Neural cell (in vitro differentiated cells): ENCODE results near the gene PCSK4.

ENCODE experiments used
- CTCF ChIP-seq: fragments of 450-650 bp; IDR thresholded peaks from 2 replicates; pipeline ENCODE4 v1.5.1; 2014; ENCODE audit warnings: antibody characterized with exemption, mild to moderate bottlenecking, moderate library complexity; ENCODE audit not compliant: poor library complexity, severe bottlenecking
- EZH2 ChIP-seq: fragments of 200-600, 300-800 bp; shearing (Covaris generic), sonication (generic); IDR thresholded peaks from 2 replicates; pipeline ENCODE4 v1.6.1; 2014; ENCODE audit warnings: antibody characterized with exemption, low read length, borderline replicate concordance, mild to moderate bottlenecking; ENCODE audit not compliant: insufficient read depth, poor library complexity, severe bottlenecking
- MXI1 ChIP-seq: fragments of 450-650 bp; conservative IDR thresholded peaks from 2 replicates; pipeline ENCODE4 v1.6.1; 2014; ENCODE audit warnings: antibody characterized with exemption, mild to moderate bottlenecking; ENCODE audit not compliant: poor library complexity, severe bottlenecking
- POLR2AphosphoS5 ChIP-seq: IDR thresholded peaks from 2 replicates; pipeline ENCODE4 v1.6.1; 2012
- RAD21 ChIP-seq: fragments of 450-650 bp; conservative IDR thresholded peaks from 2 replicates; pipeline ENCODE4 v1.6.1; 2014; ENCODE audit warnings: antibody characterized with exemption, mild to moderate bottlenecking, moderate library complexity
- REST ChIP-seq: IDR thresholded peaks from 2 replicates; pipeline ENCODE4 v1.6.1; 2012; ENCODE audit warnings: borderline replicate concordance
- TAF1 ChIP-seq: IDR thresholded peaks from 2 replicates; pipeline ENCODE4 v1.6.1; 2012; ENCODE audit warnings: low read depth

DNA sequence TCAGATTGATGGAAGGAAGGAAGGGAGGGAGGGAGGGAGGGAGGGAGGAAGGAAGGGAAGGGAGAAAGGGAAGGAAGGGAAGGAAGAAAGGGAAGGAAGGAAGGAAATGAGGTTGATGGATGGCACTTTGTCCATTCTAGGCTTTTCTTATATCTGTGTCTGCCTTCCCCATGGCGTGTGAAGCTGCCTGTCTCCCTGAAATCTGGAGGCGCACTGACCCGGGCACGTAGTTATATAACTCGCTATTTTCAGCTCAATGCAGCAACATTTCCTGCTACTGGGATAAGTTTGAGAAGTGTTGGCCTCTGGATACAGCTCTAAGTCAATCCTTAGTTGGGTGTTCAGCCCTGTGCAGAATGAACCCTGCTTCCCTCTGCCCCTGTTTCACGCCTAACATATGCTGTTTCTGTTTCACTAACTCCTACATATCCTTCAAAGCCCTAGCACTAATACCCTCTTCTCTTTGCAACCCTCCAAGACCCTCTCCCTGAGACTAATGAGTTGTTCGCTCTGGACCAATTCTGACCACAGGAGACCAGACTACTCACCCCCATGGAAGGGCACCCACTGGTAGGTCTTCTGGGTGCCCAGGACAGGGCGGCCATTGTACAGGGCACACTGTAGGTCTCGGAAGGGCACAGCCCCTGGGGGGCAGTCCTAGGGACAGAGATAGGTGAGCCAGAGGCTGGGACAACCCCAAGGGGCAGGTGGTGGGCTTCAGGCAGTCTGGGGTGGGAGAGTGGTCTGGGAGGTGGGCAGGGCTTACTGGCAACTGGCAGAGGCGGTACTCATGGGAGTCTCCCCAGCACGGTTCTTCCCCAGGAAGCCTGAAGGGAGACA lies 19.7 kb upstream of the PCSK4 start:
- TF ChIP-seq CTCF (no peak), MXI1 (no peak), REST (no peak), TAF1 (no peak), RAD21 (no peak), POLR2AphosphoS5 (no peak), EZH2 (no peak)
